Fibroblast of the conjunctiva (primary cell): Measurements from ENCODE around the gene FPR3.

ENCODE experiments used
- DNase-seq: peaks from one replicate; pipeline ENCODE4 v3.0.0-alpha.2; 2010; ENCODE audit warnings: low read depth

Gene FPR3

DNA sequence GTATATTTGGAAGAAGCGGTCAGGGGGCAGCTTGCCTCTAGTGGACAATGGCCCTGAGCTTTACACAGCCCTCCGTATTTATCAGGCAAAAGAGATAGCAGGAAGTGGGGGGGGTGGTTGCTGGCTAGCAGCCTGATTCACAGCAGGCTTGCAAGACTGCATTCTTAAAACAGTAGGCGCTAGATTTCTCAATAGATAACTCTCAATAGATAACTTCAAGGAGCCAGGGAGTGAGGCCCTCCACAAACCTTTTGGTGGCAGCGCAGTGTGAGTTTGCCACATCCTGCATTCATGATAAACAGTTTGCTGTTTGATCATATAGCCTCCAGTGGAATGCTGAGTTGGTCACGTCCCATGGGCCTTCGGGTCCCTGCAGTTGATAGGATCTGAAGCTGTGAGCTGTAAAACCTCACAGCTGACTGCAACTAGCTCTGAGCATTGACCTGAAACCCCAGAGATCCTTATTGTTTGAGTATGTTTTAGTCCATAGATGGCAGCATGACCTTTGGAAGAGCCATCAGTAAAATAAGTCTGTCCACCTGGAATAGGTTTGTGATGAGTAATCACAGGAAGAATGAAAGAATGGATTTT lies 12.2 kb downstream of the FPR3 start:
- no peak for DNase-seq

DNA sequence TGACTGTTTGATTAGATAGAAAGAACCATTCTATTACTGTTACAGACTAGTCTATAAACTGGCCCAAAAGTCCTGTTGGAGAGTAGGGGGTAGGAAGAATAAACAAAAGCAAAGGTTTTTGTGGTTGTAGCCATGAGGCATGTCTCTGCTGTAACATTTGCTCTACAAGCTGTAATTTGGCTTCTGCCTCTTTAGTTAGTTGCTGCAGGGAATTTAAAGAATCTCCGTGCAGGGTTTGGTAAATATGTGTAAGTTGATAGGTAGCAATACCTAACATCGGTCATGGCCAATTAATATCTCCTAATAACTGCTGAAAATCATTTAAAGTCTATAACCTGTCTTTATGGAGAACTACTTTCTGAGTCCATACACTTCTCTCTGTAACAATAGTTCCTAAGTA lies 13.0 kb downstream of the FPR3 start:
- no peak for DNase-seq

DNA sequence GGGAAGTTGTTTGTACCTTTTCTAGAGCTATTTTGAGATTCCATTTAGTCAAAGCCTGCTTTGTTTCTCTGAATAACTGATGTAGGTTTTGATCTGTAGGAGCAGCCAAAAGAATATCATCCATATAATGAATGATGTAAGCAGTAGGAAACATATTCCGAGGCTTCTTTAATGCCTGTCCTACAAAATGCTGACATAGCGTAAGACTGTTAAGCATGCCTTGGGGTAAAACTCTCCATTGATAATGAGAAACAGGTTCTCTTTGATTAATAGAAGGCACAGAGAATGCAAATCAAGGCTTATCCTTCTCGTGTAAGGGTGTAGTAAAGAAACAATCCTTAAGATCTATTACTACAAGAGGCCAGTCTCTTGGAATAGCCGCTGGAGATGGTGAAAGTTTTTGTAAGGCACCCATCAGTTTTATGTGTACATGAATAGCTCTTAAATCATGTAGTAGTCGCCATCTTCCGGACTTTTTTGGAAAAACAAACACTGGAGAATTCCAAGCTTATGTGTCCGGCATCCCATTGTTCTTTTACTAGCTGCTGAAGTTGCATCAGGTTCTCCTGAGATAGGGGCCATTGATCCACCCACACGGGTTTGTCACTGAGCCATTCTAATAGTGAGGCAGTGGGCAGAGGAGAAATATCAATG lies 13.5 kb downstream of the FPR3 start:
- peak; percentile 21 for DNase-seq

DNA sequence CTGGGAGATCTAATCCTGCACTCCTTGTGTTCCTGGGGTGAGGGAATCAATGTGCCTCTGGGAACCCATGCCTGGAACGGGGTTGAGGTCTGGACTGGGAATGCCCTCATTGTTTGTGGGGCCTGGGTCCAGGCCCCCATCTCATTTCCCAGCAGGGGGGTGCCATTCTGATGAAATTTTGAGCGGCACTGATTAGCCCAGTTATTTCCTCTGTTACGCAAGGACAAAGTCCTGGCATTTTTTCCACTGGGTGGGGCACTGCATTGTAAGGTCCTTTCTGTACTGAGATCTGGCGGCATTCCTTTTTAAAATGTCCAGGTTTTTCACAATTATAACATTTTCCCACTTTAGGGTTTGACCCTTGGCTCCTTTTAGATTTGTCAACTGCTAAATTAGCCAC lies 14.8 kb downstream of the FPR3 start:
- no peak for DNase-seq

DNA sequence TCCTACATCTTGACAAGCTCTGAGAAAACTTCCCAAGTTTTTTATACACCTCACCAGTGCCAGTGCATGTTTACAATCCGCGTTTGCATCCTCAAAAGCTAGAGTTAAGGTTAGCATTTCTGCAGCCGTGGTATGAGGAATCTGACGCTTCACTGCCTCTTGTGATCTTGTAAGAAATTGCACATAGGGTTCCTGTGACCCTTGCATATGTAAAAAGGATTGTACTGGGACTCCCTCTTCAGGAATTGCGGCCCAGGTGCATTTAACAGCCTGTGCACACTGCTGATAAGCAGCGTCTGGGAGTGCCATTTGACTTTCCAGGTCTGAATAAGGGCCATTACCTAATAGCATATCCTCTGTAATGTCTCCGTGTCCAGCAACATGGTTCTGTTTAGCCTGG lies 15.3 kb downstream of the FPR3 start:
- DNase-seq = no peak

DNA sequence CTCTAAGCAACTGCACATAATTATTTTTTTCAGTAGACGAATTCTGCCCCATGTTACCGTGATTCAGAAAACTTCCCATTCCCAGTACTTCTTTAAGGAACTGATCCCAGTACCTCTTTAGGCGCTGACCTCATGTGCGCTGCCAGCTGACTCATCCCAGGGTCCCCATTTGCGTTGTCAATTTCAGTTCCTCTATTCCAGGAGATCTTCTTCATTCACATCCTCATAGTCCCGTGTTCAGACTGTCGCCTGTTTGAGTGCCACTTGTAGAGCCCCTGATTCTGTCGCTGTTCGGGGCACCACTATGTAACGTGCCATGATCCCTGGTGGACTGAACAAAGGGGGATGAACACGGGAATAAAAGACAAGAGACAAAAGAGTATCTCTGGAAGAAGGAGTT lies 16.4 kb downstream of the FPR3 start:
- DNase-seq = no peak

DNA sequence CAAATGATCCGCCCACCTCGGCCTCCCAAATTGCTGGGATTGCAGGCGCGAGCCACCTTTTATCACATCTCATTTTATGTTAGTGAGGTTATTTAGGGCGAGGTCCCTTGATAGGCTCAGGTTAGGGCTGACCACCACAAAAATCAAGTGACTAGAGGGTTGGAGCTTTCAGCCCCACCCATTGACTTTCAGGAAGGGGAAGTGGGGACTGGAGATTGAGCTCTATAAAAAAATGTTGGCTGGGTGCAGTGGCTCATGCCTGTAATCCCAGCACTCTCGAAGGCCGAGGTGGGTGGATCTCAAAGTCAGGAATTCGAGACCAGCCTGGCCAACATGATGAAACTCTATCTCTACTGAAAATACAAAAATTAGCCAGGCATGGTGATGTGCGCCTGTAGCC lies 20.1 kb downstream of the FPR3 start:
- no peak for DNase-seq

DNA sequence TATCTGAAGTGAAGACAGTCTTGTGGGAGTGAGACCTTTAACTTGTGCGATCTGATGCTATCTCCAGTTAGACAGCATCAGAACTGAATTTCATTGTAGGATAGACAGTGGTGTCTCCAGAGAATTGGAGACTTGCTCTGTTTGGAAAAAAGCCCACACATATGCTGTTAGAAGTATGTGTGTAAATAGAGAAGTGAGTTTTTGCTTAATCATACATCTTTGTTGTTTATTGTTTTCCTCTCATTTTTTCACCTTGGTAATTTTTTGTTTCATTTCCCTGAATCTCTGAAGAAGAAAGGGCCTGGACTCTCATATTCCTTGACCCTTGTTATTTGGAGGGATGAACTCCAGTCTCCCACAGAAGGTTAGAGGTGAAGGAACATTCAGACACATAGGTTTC lies 21.8 kb downstream of the FPR3 start:
- no peak for DNase-seq

DNA sequence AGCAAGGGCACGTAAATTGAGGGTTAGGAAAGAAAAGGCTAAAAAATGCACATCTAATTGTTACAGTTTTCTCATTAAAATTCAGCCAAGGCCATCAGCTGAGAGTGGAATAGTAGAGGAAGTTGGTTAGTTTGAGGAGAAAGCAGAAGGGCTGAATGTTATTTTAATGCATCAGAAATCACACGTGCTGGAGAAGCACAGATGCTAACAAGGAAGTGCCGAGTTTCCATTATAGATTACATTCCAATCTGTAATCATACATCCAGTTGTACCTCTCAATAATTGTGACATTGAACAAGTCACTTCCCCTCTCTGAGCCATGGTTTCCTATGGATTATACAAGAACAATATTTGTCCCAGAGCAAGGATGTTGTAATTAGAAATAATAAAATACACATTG lies 25.1 kb downstream of the FPR3 start:
- no peak for DNase-seq

DNA sequence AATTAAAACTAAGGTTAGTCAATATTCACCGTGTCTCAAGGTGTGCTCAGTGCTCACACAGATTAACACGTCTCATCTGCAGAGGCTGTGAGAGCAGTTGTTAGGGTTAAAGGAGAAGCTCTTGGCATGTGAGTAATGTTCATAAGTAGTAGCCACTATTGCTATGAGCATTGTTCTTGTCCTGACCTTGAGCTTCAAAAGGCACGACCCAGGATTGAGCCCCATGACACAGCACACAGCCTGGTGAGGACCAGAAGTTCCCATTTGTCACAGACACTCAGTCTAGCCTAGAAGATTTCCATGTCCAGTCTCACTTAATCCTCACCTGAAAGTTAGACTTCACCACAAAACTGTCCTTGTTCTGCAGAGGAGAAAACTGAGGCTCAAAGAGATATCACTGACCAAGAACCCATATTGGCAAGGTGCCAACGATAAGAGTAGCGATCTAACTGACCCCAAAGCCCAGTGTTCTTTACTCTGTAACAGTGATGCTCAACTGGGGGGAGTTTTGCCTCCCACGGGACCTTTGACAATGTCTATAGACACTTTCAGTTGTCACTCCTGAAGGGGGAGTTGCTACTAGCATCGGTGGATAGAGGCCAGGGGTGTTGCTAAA lies 26.0 kb downstream of the FPR3 start:
- no peak for DNase-seq

DNA sequence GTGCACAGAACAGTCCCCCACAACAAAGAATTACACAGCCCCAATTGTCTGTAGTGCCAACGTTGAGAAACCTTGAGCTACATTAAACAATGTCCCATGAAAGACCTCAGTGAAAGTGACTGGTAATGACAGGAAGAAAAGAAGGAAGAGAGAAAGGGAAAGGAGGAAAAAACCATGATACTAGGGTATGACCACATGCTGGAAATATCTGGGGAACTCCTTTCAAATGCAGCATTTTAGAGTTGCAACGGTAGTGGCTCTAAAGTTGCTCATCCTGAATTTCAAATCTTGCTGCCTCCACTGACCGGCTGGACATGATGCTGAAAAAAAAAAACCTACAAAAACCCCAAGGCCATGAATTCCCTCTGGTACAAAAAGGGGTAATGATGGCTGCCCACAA lies 26.5 kb downstream of the FPR3 start:
- DNase-seq = no peak

DNA sequence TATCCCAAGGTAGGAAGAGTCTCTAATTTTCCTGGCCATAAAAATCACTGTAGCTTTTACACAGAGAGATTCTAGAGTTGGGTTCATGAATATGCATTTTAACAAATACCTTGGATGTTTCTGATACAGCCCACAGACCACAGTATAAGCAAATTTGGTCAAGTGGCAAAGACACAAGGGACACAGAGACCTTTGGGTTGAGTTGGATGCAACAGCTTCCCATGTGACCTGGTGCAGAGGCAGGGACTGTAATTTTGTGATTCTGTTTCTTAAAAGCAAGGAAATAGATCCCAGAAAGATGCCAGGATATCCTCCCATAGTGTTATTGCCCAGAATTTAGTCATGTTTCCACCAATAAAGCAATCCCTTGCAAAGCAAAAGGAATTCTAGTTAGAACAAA lies 27.0 kb downstream of the FPR3 start:
- DNase-seq = no peak

DNA sequence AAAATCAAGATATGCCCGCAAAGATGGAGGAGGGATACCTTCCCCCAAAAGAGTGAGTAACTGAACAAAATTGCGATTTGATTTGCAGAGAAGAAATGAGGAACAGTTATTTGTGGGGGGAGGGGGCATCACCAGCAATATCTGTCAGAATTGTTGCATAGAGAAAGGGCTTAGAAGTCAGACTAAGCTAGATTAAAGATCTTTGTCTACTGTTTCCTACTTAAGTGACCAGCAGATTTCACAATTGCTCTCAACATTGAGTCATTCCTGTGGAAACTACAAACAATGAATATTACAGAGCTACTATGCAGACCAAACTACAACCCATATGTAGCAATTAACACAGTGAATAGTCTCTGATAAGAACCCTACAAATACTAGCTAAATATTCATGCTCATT lies 27.4 kb downstream of the FPR3 start:
- DNase-seq = no peak

DNA sequence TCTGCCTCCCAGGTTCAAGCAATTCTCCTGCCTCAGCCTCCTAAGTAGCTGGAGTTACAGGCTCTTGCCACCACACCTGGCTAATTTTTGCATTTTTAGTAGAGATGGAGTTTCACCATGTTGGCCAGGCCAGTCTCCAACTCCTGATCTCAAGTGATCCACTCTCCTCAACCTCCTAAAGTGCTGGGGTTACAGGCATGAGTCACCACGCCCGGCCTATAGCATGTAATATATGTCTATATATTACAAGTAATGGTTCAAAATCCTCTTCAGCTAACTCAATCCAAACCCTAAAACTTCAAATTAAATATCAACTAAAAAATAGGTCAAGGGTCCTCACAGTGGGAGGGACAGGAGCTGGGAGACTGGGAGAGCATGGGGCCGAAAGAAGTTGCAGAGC lies 28.0 kb downstream of the FPR3 start:
- DNase-seq = no peak

DNA sequence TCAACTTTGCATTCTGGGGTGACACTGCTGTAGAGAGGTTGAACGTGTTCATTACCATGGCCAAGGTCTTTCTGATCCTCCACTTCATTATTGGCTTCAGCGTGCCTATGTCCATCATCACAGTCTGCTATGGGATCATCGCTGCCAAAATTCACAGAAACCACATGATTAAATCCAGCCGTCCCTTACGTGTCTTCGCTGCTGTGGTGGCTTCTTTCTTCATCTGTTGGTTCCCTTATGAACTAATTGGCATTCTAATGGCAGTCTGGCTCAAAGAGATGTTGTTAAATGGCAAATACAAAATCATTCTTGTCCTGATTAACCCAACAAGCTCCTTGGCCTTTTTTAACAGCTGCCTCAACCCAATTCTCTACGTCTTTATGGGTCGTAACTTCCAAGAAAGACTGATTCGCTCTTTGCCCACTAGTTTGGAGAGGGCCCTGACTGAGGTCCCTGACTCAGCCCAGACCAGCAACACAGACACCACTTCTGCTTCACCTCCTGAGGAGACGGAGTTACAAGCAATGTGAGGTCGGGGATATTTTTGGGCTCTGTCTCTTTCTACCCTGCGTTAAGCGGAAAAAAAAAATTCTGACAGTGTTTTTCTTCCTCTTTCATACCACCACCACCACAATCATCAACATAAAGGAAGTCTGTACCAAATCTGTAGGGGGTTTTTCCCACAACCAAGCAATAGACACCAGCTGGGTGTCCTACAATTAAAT lies 29.5 kb downstream of the FPR3 start:
- no peak for DNase-seq

DNA sequence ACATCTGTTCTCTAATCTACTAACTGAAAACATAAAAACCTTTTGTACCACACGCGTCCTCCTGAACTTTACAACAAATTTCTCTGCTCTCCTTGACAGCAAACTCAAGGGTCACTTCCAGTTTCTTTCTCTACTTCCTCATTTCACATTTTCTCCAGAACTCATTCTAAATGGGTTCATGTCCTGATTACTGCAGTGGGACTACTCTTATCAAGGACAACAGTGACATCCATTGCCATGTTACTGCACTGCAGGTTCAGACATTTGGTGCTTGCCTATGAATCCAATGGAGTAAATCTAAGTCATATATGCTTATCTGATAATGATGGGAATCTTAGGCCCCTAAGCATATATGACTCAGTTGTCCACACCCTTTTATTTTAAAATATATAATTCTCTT lies 35.3 kb downstream of the FPR3 start:
- DNase-seq = no peak

DNA sequence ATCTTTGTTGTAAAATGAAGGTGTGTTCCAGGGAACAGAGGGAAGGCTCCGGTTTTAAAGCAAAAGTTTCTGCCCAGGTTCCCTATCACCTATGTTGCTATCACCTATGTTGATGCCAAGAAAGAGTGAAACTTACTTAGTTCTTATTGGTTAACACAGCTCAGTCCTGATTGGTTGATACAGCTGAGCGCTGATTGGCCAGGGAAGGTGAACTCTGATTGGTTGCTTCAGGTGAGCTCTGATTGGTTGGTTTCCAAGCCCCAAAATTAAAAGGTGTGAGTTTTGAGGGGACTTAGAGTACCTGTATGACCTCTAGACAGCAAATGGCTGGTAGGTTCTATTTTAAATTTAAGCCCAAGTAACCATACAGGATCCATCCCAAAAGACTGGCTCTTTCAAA lies 42.2 kb downstream of the FPR3 start:
- no peak for DNase-seq

DNA sequence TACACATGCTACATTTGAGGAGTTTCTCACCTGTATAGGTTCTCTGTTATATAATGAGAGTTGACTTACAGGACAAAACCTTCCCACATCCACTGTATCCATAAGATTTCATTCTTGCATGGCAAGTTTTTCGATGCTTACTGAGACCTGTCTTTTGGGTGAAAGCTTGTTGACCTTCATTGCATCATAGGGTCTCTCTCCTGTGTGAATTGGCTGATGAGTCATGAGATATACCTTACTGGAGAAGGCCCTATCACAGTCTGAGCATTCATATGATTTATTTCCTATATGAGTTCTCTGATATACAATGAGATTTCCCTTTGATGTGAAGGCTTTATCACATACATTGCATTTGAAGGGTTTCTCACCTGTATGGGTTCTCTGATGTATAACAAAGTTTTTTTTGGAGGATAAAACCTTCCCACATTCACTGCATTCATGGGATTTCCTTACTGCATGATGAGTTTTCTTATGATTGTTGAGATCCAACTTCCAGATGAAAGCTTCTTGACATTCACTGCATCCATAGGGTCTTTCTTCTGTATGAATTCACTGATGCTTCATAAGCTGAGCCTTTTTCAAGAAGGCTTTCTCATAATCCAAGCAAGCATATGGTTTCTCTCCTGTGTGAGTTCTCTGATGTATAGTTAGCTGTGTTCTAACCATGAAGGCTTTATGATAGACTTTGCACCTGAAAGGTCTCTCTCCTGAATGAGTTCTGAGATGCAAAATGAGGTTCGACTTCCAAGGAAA lies 67.1 kb downstream of the FPR3 start:
- DNase-seq = no peak

DNA sequence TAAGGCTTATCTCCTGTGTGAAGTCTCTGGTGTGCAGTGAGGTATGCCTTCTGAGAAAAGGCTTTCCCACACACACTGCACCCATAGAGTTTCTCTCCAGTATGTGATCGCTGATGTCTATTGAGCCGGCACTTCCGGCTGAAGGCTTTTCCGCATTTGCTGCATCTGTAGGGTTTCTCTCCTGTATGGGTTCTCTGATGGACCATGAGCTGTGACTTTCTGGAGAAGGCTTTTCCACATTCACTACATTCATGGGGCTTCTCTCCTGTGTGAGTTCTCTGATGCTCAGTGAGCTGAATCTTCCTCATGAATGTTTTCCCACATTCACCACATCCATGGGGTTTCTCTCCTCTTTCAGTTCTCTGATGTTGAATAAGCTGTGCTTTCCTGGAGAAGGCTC lies 78.1 kb downstream of the FPR3 start:
- no peak for DNase-seq
